HepG2 (cell line): ENCODE measurements around the gene NSD2. TPM values are rescaled to one million over a fixed set of nuclear protein-coding genes. Genes with fewer than 3 reads are reported as not detected.
A peak's percentile ranks its signal among the peaks of the same experiment; 100 is the strongest.

Experiments
- ATAC-seq: fragments of 200-7000 bp; cut with Tn5 transposase; 3 replicates; pipeline ENCODE4 v1.9.1; 2020; ENCODE audit warnings: mild to moderate bottlenecking, moderate library complexity
- BruUV-seq: library from RNA; stranded (reverse); fragments of 400-500 nt; replicated peaks from 2 replicates; lab custom pipeline; 2021; lab: Mats Ljungman, UMichigan
- CTCF ChIA-PET: fragments of 300-600 bp; formaldehyde crosslinking; extraction: SDS; loops from one replicate; lab custom pipeline; 2021; ENCODE audit warnings: low total read pairs, inconsistent platforms, low intra/inter-chr PET ratio; lab: Yijun Ruan, JAX
- POLR2A ChIA-PET: fragments of 350-600 bp; sonication (Branson Sonifier 250); formaldehyde crosslinking; loops from one replicate; lab custom pipeline; 2020; ENCODE audit warnings: antibody characterized with exemption, inconsistent platforms; lab: Yijun Ruan, JAX
- DNase-seq: peaks from one replicate; pipeline ENCODE4 v3.0.0-alpha.2; 2015; ENCODE audit warnings: low spot score
- FAIRE-seq: peaks from 3 replicates; lab custom pipeline; 2011; peaks lifted over from hg19 to GRCh38; lab: Jason Lieb, UNC
- H2AFZ ChIP-seq: one replicate; pipeline ENCODE4 v1.6.1; 2011; ENCODE audit warnings: low read length, inconsistent platforms
- H3K27ac ChIP-seq: fragments of 300-600 bp; 3 replicates; pipeline ENCODE4 v1.8.0; 2011; ENCODE audit warnings: mixed run types, mild to moderate bottlenecking, mixed read lengths, low read length, inconsistent platforms; ENCODE audit not compliant: insufficient read depth; ENCODE audit errors: extremely low read length
- H3K27me3 ChIP-seq, 2 experiments: fragments of 200-600 bp in 1 of 2; 2 replicates in 1 of 2; 3 replicates in 1 of 2; pipeline versions ENCODE4 v1.6.0 to v1.8.0; 2011; ENCODE audit warnings: low read length in 2 of 2, mild to moderate bottlenecking in 2 of 2, moderate library complexity in 2 of 2, inconsistent platforms in 1 of 2; ENCODE audit not compliant: insufficient read depth in 2 of 2, control insufficient read depth in 1 of 2
- H3K36me3 ChIP-seq, 2 experiments: fragments of 200-600 bp in 1 of 2; replicated peaks in 1 of 2; 2 replicates in 1 of 2; 3 replicates in 1 of 2; pipeline versions ENCODE4 v1.5.1 to v1.8.0; 2011; ENCODE audit warnings: low read length in 2 of 2, inconsistent platforms in 1 of 2; ENCODE audit not compliant: insufficient read depth in 2 of 2, control insufficient read depth in 1 of 2
- H3K4me1 ChIP-seq: 2 replicates; pipeline ENCODE4 v1.5.1; 2012; ENCODE audit warnings: low read length, inconsistent platforms; ENCODE audit not compliant: insufficient read depth
- H3K4me2 ChIP-seq: 2 replicates; pipeline ENCODE4 v1.6.0; 2011; ENCODE audit warnings: low read depth, low read length, inconsistent platforms
- H3K4me3 ChIP-seq, 3 experiments: fragments of 200-600 bp in 1 of 3; sonication (generic), shearing (Covaris generic) in 1 of 3; replicated peaks in 1 of 3; 2 replicates each; pipeline ENCODE4 v1.5.1; 2011 to 2016; ENCODE audit warnings: low read length in 3 of 3, inconsistent platforms in 2 of 3, low read depth in 2 of 3, mild to moderate bottlenecking in 2 of 3, control low read depth in 1 of 3, mixed read lengths in 1 of 3; ENCODE audit not compliant: insufficient read depth in 1 of 3
- H3K79me2 ChIP-seq: one replicate; pipeline ENCODE4 v1.6.1; 2011; ENCODE audit warnings: low read length, inconsistent platforms; ENCODE audit not compliant: insufficient read depth
- H3K9ac ChIP-seq: 2 replicates; pipeline ENCODE4 v1.6.0; 2011; ENCODE audit warnings: mild to moderate bottlenecking, low read depth, low read length, inconsistent platforms; ENCODE audit not compliant: insufficient read depth
- H3K9me3 ChIP-seq: 2 replicates; pipeline ENCODE4 v1.5.1; 2012; ENCODE audit warnings: mild to moderate bottlenecking, low read length
- H4K20me1 ChIP-seq: 2 replicates; pipeline ENCODE4 v1.6.0; 2011; ENCODE audit warnings: inconsistent platforms, mild to moderate bottlenecking, low read length, moderate library complexity; ENCODE audit not compliant: insufficient read depth
- BCL6 ChIP-seq: IDR thresholded peaks from 2 replicates; pipeline ENCODE4 v1.6.1; 2016; ENCODE audit warnings: missing genetic modification reagents, missing compliant biosample characterization
- DNMT3B ChIP-seq: conservative IDR thresholded peaks from 2 replicates; pipeline ENCODE4 v1.6.1; 2016; ENCODE audit warnings: missing biosample characterization, control low read depth
- HOXD1 ChIP-seq: sonication (generic); formaldehyde crosslinking; IDR thresholded peaks from 2 replicates; pipeline ENCODE4 v1.5.0; 2020; ENCODE audit warnings: missing genetic modification reagents
- KAT7 ChIP-seq: IDR thresholded peaks from 2 replicates; pipeline ENCODE4 v1.6.1; 2018; ENCODE audit warnings: borderline replicate concordance, missing compliant biosample characterization
- MLLT10 ChIP-seq: sonication (generic); formaldehyde crosslinking; IDR thresholded peaks from 2 replicates; pipeline ENCODE4 v1.4.0; 2020; ENCODE audit warnings: missing genetic modification reagents
- NFYC ChIP-seq: IDR thresholded peaks from 2 replicates; pipeline ENCODE4 v1.6.1; 2016; ENCODE audit warnings: missing genetic modification reagents, missing compliant biosample characterization
- PCBP1 ChIP-seq: fragments of 200-400 bp; formaldehyde crosslinking; IDR thresholded peaks from 2 replicates; pipeline ENCODE4 v1.6.1; 2017; ENCODE audit warnings: mild to moderate bottlenecking, low read depth, low read length, borderline replicate concordance
- PITX1 ChIP-seq: sonication (generic); formaldehyde crosslinking; IDR thresholded peaks from 2 replicates; pipeline ENCODE4 v1.5.1; 2020; ENCODE audit warnings: mild to moderate bottlenecking, missing genetic modification reagents
- RBAK ChIP-seq: sonication (generic); formaldehyde crosslinking; IDR thresholded peaks from 2 replicates; pipeline ENCODE4 v1.5.1; 2020; ENCODE audit warnings: mild to moderate bottlenecking, missing genetic modification reagents
- RBM39 ChIP-seq: fragments of 200-400 bp; formaldehyde crosslinking; IDR thresholded peaks from one replicate; pipeline ENCODE4 v1.6.1; 2018; ENCODE audit warnings: antibody characterized with exemption, mild to moderate bottlenecking, low read depth, low read length; ENCODE audit not compliant: poor library complexity, severe bottlenecking
- RXRB ChIP-seq: IDR thresholded peaks from 2 replicates; pipeline ENCODE4 v1.6.1; 2016; ENCODE audit warnings: borderline replicate concordance, missing genetic modification reagents, missing compliant biosample characterization
- THAP8 ChIP-seq: sonication (generic); formaldehyde crosslinking; IDR thresholded peaks from 2 replicates; pipeline ENCODE4 v1.5.1; 2020; ENCODE audit warnings: missing genetic modification reagents, mild to moderate bottlenecking, borderline replicate concordance
- TOPORS ChIP-seq: sonication (generic); formaldehyde crosslinking; IDR thresholded peaks from 2 replicates; pipeline ENCODE4 v1.8.0; 2023; ENCODE audit warnings: mild to moderate bottlenecking, missing genetic modification reagents
- ZBTB26 ChIP-seq: IDR thresholded peaks from 2 replicates; pipeline ENCODE4 v1.6.1; 2016; ENCODE audit warnings: missing compliant biosample characterization, missing genetic modification reagents, borderline replicate concordance
- ZFYVE20 ChIP-seq: sonication (generic); formaldehyde crosslinking; IDR thresholded peaks from 2 replicates; pipeline ENCODE4 v1.8.0; 2023; ENCODE audit warnings: low read depth, mild to moderate bottlenecking, moderate library complexity, missing genetic modification reagents, borderline replicate concordance
- ZNF12 ChIP-seq: sonication (generic); formaldehyde crosslinking; IDR thresholded peaks from 2 replicates; pipeline ENCODE4 v1.5.0; 2020; ENCODE audit warnings: missing genetic modification reagents
- ZNF263 ChIP-seq: sonication (generic); formaldehyde crosslinking; IDR thresholded peaks from 2 replicates; pipeline ENCODE4 v1.4.0; 2020; ENCODE audit warnings: missing genetic modification reagents
- ZNF3 ChIP-seq: IDR thresholded peaks from 2 replicates; pipeline ENCODE4 v1.7.0; 2017; ENCODE audit warnings: inconsistent platforms
- ZNF33A ChIP-seq: sonication (generic); formaldehyde crosslinking; IDR thresholded peaks from 2 replicates; pipeline ENCODE4 v1.5.1; 2020; ENCODE audit warnings: missing genetic modification reagents, mild to moderate bottlenecking, moderate library complexity, borderline replicate concordance
- ZNF672 ChIP-seq: sonication (generic); formaldehyde crosslinking; IDR thresholded peaks from 2 replicates; pipeline ENCODE4 v1.8.1; 2022; ENCODE audit warnings: missing genetic modification reagents
- ZNF674 ChIP-seq: sonication (generic); formaldehyde crosslinking; IDR thresholded peaks from 2 replicates; pipeline ENCODE4 v1.5.0; 2020; ENCODE audit warnings: low read depth, mild to moderate bottlenecking, missing genetic modification reagents
- ZNF782 ChIP-seq: sonication (generic); formaldehyde crosslinking; IDR thresholded peaks from 2 replicates; pipeline ENCODE4 v1.4.0; 2020; ENCODE audit warnings: missing genetic modification reagents, mild to moderate bottlenecking, borderline replicate concordance
- ZNF883 ChIP-seq: sonication (generic); formaldehyde crosslinking; IDR thresholded peaks from 2 replicates; pipeline ENCODE4 v1.5.1; 2020; ENCODE audit warnings: mild to moderate bottlenecking, missing genetic modification reagents; ENCODE audit errors: not compliant biosample characterization
- WGBS: methylation state at CpG from one replicate; pipeline ENCODE4 v1.1.6; 2017; ENCODE audit warnings: low lambda C conversion rate; 5-methylcytosine and 5-hydroxymethylcytosine counted together
- in situ Hi-C: cut with HindIII; loops from 2 replicates; pipeline ENCODE4 v1.10.0; 2017; ENCODE audit warnings: low pct_unique_long_range_greater_than_20kb; ENCODE audit not compliant: extremely low pct_ligation_motif_present
- intact Hi-C: fragments of 100-400 bp; cut with micrococcal nuclease; formaldehyde crosslinking; loops from one replicate; pipeline ENCODE4 v1.10.0; 2022; ENCODE audit not compliant: unreplicated experiment
- polyA plus RNA-seq, 8 experiments: library from polyadenylated mRNA; depleted of rRNA in 3 of 8; stranded (reverse) in 7 of 8; unstranded in 1 of 8; fragments of >200 nt; fragmentation: Illumina TruSeq in 4 of 8; extraction: Trizol in 4 of 8; gene quantifications; 2 replicates each; pipeline versions ENCODE4 v1.2.1 to v1.2.3, GENCODE V29; 2011 to 2016; ENCODE audit warnings: low read depth in 4 of 8, missing spikeins in 1 of 8, mixed read lengths in 1 of 8; ENCODE audit not compliant: insufficient read depth in 1 of 8
- total RNA-seq, 5 experiments: library from RNA; depleted of rRNA; stranded (reverse); fragments of >200 nt; fragmentation: Illumina TruSeq; extraction: Trizol; gene quantifications; 2 replicates each; pipeline ENCODE4 v1.2.3, GENCODE V29; 2016; ENCODE audit warnings: low read depth in 1 of 5

NSD2 gene
- total and polyA plus RNA-seq, 2 of the 13 experiments (the other 11 are each of a cell fraction or from before 2014, with no cell fraction given), result 22.0 to 65.9 TPM

GRCh38 chr4:1961563-1961962, 90.4 kb downstream of the NSD2 start (continued):
- TF ChIP-seq ZBTB26 (CRISPR knock-in tag) (no peak), THAP8 (no peak), ZNF263 (CRISPR knock-in tag) (no peak), TOPORS (no peak), PITX1 (CRISPR knock-in tag) (no peak), ZFYVE20 (CRISPR knock-in tag) (no peak), PCBP1 (no peak), KAT7 (no peak)
- TF ChIP-seq, all 625 proteins: peak for 0

GRCh38 chr4:1962980-1963379, 91.8 kb downstream of the NSD2 start:
- ChIA-PET CTCF (no interaction called here), POLR2A (no interaction called here)
- ATAC-seq, result peak; percentile 32; the same call in 2 of the 3 replicates
- Histone ChIP-seq H3K9ac (no peak overlapping the region), H4K20me1 (no peaks in the 10 kb centered on the region), H2AFZ (no peak overlapping the region), H3K36me3 (peaks cover 42 to 85% of the 10 kb centered on the region in 2 experiments), H3K9me3 (no peaks in the 10 kb centered on the region), H3K4me2 (no peak overlapping the region), H3K27me3 (no peaks in the 10 kb centered on the region; a peak in 1 of 5 replicates), H3K4me1 (peaks cover 18% of the 10 kb centered on the region; the same call in 1 of the 2 replicates), H3K27ac (no peak overlapping the region), H3K79me2 (no peaks in the 10 kb centered on the region), H3K4me3 (no peak overlapping the region)
- FAIRE-seq, result no peak
- no TSS peak for BruUV-seq
- TF ChIP-seq ZNF672 (CRISPR knock-in tag) (no peak), RBM39 (no peak), DNMT3B (CRISPR knock-in tag) (no peak), ZNF782 (CRISPR knock-in tag) (no peak), RBAK (CRISPR knock-in tag) (no peak), NFYC (no peak), HOXD1 (no peak), RXRB (no peak), ZNF12 (CRISPR knock-in tag) (no peak), PCBP1 (no peak), ZNF3 (no peak), ZNF33A (CRISPR knock-in tag) (no peak), ZNF674 (no peak), BCL6 (no peak), ZNF883 (CRISPR knock-in tag) (no peak), MLLT10 (no peak)
- in situ Hi-C loops, result no loop called here
- 87% methylated on average over 4 of the region's 4 CpGs for WGBS
- intact Hi-C loops, result no loop called here
- DNase-seq, result no peak
